Mesenteric fat pad (tissue), 1 donor: Measurements from ENCODE around the gene PPFIA2. TPM values are rescaled to one million over a fixed set of nuclear protein-coding genes. Genes with fewer than 3 reads are reported as not detected.

Source experiments
- DNase-seq: peaks from one replicate; pipeline ENCODE4 v3.0.0-alpha.2; 2020; ENCODE audit warnings: low spot score
- total RNA-seq: library from RNA; stranded (reverse); fragmentation: NEBNext Ultra II Directional; extraction: Animal tissue kit (Norgen Biotek cat#: 25700); gene quantifications from one replicate; pipeline ENCODE4 v1.2.1, GENCODE V29; 2021
- donor health status: DM: yes; HTN: yes; CAD: no.

Gene PPFIA2
- total RNA-seq, 1 donor from 2014 or later, result 2.7 TPM

DNA sequence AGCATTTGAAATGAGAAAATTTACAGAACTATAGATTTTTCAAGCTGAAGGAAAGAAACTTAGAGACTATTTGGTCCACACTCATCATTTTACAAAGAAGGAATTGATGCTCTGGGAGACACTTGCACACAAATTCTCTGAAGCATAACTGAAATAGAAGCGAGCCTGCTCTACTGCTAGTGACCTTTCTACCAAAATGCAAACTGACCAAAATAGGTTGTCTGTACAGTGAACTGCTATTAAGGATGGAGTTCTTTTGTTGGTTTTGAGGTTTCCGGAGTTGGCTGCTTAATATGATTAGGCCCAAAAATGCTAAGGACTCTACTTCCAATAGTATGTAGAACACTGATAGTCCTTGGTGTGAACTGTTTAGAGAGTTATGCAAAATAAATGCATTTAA is 194.9 kb downstream of the PPFIA2 start:
- DNase-seq, result no peak

GRCh38 chr12:81558031-81558430 is 201.1 kb downstream of the PPFIA2 start:
- no peak for DNase-seq

DNA sequence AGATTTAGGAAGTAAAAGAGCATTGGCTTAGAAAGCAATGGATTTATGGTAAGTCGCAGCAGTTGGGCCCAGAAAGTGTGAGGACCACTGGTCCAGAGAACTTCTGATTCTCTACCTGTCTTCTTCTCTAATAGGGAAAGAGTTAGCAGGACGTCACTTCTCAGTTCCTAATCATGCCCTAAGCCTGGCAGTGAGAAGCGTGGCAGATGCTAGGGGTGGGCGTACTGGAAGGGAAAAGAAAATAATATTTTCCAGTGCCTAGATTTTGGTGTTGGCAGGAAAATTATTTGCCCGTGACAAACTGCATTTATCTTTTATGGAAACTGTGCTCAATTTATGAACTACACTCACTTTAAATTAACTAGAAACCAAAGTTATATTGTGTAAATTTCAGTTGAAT is 212.3 kb downstream of the PPFIA2 start:
- no peak for DNase-seq

GRCh38 chr12:81543621-81544139 is 215.5 kb downstream of the PPFIA2 start:
- DNase-seq, result no peak

DNA sequence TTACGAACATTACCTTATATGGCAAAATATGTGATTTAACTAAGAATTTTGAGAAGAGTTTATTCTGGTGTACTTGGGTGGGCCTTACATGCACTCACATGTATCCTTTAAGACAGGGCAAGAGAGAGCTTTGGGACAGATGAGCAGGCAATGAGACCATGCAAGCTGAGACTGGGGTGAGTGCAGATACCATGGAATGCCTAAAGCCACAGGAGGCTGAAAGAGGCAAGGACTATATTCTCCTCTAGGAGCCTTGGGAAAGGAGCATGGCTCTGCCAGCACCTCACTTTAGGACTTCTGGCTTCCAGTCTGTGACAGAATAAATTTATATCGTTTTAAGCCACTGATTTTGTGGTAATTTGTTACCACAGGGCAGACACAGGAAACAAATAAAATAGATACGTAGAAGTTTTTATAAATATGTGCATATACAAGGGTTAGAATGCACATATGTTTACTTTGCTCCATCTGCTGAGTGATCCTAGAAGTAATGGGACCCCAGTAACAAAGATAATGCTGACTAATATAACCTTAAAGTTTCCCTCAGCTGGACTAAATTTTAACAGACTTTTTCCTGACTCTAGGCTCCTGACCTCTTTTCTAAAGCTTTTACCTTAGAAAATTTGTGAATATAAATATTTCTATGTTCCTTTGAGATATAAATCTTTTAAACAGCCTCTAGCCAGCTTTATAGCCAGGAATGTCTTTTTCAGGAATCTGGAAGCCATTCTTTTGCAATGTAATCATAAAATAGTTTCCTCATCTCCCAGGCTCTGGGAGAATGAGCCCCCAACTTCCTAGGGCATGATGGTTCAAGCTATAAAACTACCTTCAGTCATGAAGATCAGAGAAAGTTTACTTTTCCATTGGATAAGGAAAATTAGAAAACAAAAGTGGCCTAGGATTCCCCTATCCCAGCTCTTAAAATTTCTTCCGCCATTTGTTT is 216.8 kb downstream of the PPFIA2 start:
- no peak for DNase-seq

DNA sequence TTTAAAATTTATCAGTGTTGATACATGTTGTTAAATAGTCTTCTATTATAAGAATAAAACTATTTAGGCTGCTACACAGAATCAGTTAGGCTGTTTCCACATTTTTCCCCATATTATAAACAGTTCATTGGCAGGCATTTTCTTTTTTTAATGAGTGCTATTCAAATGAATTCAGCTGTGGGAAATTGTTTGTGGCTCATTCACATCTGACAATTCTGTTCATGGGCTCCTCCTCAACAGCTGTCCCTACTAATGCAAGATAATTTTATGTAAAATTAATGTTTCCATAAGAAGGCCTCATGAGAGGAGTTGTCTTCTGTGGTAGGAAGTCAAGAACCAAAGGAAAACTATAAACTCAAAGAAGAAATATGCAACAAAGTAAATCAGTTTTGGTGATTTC is 218.0 kb downstream of the PPFIA2 start:
- no peak for DNase-seq

DNA sequence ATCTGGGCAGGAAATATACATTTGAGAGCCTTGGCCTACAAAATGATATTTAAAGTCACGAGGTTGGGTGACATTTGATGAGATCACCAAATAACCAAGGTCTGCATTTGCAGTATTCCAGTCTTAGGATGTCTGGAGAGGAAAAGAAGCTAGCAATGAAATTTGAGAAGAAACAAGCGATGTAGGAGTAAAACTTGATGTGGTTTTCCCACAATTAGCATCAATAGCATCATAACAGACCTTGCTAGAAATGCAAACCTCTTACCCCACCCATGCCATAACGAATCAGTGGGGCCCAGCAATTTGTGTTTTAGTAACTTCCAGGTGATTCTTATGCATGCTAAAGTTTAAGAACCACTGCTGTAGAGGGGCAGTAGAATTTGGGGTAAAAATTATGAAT is 219.9 kb downstream of the PPFIA2 start:
- no peak for DNase-seq

GRCh38 chr12:81533054-81533453 is 226.1 kb downstream of the PPFIA2 start:
- DNase-seq, result no peak

- DNase-seq, result no peak
These were observed 228.8 kb downstream of the PPFIA2 start for GRCh38 chr12:81530352-81530751.

GRCh38 chr12:81520064-81520945 is 238.8 kb downstream of the PPFIA2 start:
- no peak for DNase-seq

- no peak for DNase-seq
These were observed 240.5 kb downstream of the PPFIA2 start for GRCh38 chr12:81518638-81519037.

GRCh38 chr12:81517296-81517695 is 241.9 kb downstream of the PPFIA2 start:
- no peak for DNase-seq

GRCh38 chr12:81502912-81503695 is 256.0 kb downstream of the PPFIA2 start:
- no peak for DNase-seq

GRCh38 chr12:81500788-81501187 is 258.4 kb downstream of the PPFIA2 start:
- no peak for DNase-seq

- no peak for DNase-seq
These were observed 259.3 kb downstream of the PPFIA2 start for GRCh38 chr12:81499809-81500208.

DNA sequence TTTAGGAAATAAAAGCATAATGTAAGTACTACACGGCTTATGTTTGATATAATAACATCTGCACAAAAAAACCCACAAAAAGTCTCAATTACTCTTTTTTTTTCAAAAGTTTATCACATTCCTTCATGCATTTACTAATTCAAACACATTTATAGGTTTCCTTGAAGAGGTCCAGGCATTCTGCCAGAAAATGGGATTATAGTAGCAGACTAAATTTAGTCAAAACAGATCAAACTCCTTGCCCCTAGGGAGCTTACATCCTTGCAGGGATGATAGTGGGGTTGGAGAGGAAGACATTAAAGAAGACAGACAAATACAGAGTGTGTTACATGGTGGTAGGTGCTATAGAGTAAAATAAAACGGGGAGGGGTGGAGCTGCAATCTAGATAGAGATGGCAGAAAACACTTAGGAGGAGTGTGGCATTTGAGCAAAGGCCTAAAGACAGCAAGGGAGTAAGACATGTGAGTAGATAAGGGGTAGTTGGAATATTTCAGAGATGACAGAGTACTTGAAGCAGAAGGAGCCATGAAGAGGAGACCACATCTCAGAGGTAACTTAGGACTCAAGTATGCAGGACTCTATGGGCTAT is 266.9 kb downstream of the PPFIA2 start:
- no peak for DNase-seq

- no peak for DNase-seq
These were observed 286.2 kb downstream of the PPFIA2 start for GRCh38 chr12:81472934-81473333.

DNA sequence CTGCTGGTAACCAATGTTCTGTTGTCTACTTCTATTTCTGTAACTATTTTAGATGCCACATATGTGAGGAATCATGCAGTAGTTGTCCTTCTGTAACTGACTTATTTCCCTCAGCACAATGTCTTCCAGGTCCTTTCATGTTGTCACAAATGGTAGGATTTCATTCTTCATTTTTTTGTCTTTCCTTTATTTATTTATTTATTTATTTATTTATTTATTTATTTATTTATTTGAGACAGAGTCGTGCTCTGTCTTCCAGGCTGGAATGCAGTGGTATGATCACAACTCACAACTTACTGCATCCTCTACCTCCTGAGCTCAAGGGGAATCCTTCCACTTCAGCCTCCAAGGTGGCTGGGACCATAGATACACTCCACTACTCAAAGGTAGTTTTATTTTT is 288.2 kb downstream of the PPFIA2 start:
- no peak for DNase-seq

DNA sequence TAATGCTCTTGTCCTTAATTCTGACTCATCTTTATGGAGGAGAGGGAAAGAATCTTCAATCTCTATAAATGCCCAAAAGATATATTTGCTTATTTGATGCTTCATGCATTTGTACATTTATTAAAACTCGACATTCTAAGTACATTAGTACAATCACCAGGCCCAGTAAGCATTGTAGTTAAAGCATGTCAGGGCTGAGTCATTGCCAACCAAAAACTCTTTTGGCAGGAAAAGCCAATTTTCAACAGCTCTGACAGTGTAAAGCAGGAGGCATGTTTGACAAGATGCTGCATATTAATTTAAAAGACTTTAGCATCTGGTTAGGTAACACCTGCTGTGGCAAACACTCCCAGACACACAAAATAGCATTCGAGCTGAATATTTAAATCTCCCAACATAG is 290.9 kb downstream of the PPFIA2 start:
- no peak for DNase-seq

GRCh38 chr12:81465876-81466275 is 293.3 kb downstream of the PPFIA2 start:
- no peak for DNase-seq

- DNase-seq, result no peak
These were observed 294.0 kb downstream of the PPFIA2 start for GRCh38 chr12:81465191-81465590.
